GM18520 (cell line): ENCODE data around the gene DNMT3A.

Experiments used
- ATAC-seq: cut with Tn5 transposase; IDR thresholded peaks from one replicate; pipeline ENCODE4 v1.9.1; 2021; ENCODE audit not compliant: unreplicated experiment

The DNMT3A gene

DNA sequence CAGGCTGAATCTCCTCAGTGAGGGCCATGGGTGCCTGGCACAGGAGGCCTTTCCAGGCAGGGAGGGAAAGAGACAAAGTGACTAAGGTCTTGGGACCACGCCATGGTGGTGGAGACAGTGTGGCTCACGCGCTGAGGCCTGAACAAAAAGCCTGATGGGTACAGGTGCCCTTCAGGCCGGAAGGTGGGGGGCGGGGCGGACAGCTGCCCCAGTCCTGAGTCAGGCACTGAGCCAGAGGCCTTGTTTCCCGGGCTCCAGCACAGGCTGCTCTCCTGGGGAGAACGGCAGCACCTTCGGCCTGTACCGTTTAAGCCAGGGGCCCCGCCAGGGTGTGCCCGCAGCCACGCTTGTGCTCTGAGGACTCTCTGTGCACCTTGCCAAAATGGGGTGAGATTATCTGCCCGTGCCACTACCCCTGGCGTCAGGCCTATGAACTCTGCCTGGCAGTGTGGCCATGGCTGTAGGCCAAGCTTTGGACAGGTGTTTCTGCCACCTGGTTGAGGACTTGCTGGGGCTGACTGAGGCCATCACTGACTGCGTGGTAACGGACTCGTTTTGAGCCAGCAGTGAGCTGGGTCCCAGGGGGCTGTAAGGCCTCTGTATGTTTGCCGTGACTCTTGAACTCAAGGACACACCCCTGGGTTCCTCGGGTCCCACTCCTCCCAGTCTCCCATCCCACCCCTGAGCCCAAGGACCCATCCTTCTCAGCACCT lies 31.7 kb upstream of the DNMT3A start:
- no peak for ATAC-seq

- no peak for ATAC-seq
Observed at GRCh38 chr2:25372405-25373268, 30.9 kb upstream of the DNMT3A start.

GRCh38 chr2:25371253-25372241 lies 29.8 kb upstream of the DNMT3A start:
- no peak for ATAC-seq

- no peak for ATAC-seq
Observed at GRCh38 chr2:25369876-25370275, 28.2 kb upstream of the DNMT3A start.

DNA sequence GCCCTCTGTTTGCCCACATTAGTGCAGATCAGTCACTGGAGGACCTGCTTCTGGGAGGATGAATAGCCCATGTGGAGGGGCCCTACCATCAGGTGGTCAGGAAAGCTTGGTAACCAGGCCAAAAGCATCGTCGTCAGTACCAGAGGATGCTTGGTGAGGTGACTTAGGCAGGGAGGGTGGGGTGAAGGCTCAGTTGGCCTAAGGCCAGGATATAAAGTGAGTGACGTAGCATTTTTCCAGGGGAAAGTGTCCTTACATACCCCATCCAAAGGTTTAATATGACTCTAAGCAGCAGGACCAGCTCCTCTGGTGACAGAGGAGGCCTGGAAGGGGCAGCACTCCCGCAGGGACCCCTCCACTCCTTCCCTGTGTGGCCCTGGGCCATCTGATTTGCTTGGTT lies 27.7 kb upstream of the DNMT3A start:
- no peak for ATAC-seq

DNA sequence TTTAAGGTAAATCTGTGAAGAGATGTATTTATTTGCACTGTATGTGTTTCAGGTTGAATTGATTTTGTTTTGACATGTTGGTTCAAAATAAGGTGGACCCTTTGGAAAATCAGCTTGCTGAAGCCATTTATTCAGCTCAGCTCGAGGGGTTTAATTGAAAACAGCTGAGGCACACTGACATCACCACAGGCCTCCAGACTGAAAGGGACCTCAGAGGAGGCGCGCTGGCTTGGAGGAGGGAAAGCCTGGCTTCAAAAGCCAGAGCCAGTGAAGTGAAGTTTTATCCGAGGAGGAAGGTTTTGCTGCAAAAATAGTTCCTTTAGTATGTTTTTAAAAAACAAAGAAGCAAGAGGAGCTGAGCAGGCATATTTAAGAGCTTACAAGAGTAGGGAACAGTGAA lies 26.9 kb upstream of the DNMT3A start:
- ATAC-seq: no peak

DNA sequence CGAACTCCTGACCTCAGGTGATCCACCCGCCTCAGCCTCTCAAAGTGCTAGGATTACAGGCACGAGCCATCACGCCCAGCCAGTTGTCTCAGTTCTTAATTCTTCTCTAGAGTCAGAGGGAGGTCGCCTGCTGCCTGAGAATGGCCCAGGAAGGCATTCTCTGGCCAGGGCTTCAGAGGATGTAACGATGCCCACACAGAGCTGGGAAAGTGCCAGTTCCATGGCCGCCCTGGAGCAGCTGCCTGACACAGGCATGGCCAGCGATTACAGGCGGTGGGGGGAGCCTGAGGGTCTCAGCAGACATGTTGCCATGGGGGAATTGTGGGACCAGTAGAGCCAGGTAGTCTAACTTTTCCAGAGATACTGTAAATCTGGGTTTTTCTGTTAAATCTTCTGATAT lies 25.6 kb upstream of the DNMT3A start:
- no peak for ATAC-seq

DNA sequence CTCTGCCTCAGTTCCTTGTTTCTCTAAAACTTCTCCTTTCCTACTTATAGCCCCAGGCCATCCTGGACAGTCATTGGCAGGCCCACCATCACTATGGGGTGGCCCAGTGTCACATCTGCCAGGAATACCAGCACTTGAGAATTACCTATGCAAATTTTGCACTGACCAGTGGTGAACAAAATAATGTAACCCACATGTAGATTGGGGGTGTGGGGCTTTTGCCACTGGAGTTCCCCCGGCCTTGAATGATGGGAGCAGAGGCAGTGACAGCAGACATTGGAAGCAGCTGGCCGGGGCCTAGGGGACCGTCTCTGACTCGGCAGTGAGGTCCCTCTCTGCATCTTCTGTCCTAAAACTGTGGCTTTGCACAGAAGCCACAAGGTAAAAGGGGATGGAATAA lies 24.9 kb upstream of the DNMT3A start:
- ATAC-seq: no peak

DNA sequence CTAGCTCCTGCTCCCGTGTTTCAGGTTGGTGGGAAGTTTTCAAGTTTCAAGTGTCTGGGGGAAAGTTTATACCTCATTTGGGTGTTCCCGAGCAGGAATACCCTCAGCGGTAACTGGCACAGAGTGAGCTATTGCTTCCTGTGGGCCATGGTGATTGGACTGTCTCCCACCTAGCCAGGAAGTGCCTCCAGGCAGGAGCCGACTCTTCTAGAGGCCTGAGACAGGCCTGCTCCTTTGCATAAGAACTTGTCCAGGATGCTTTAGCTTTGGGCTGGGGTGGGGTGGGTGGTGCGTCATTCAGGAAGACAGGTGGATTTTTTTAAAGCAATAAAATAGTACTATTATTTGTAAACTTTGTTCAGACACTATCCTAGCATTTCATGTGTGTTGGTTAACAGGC lies 23.5 kb upstream of the DNMT3A start:
- ATAC-seq: no peak

DNA sequence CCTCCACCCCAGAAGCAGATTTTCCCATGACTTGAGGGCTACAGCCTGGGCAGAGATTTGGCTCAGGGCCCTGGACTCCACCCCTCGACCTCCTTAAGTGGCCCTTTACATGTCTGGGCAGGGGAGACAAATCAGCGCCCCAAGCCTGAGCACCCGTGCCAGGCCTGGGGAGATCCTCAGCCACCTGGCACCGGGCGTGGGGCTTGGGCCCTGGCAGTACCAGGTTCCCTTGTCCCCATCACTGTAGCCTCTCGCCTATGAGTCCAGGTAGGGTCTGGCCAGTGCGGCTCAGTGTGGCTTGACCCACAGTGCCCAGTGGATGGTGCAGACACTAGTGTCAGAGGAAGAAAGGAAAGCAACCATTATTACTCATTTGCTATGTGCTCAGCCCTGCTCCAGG lies 22.0 kb upstream of the DNMT3A start:
- no peak for ATAC-seq

GRCh38 chr2:25362434-25363145 lies 20.9 kb upstream of the DNMT3A start:
- ATAC-seq: peak; percentile 63

DNA sequence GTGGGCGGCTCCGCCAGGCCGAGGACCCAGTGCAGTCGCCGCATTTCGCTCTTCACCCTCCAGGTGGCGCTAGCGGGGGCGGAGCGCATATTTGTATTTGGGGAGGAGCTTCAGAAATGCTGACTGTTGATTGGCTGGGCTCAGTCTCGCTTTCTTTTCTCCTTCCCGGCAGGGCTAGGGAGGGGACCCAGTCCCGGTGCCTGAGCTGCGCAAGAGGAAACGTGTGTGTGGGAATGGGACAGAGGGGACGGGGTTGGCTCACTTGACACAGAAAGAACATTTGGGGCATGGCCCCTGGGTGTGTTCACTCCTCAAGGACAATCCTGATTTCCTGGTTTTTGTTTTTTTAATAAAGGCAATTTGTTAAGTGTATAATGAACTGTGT lies 20.3 kb upstream of the DNMT3A start:
- ATAC-seq: peak; percentile 65

- ATAC-seq: no peak
Observed at GRCh38 chr2:25361261-25362048, 19.7 kb upstream of the DNMT3A start.

GRCh38 chr2:25358836-25359235 lies 17.1 kb upstream of the DNMT3A start:
- no peak for ATAC-seq

DNA sequence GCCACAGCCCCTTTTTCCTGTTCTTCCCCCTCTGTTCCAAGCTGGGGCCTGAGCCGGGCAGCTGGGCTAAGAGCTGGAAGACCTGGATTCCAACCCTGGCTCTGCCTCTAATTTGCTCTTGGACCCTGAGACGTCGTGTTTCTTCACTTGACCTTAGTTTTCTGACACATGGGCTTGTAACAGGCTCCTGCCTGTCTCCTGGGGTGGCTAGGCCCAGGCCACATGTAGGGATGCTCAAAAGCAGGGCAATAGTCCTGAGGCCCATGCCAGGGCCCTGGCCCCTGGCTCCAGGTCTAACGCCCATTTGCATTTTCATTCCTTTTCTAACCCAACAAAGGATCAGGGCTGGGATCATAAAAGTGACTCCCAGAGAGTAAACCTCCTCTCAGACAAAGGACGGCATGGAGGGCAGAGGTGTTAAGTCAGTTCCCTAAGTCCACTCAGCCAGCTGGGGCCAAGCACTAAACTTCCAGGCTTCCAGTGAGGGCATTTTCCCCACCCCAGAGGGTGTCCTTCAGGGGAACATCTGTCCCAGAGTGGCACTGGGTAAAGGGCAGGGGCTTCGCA lies 16.6 kb upstream of the DNMT3A start:
- ATAC-seq: no peak

GRCh38 chr2:25356088-25356487 lies 14.4 kb upstream of the DNMT3A start:
- ATAC-seq: no peak

GRCh38 chr2:25355270-25355669 lies 13.5 kb upstream of the DNMT3A start:
- ATAC-seq: no peak

DNA sequence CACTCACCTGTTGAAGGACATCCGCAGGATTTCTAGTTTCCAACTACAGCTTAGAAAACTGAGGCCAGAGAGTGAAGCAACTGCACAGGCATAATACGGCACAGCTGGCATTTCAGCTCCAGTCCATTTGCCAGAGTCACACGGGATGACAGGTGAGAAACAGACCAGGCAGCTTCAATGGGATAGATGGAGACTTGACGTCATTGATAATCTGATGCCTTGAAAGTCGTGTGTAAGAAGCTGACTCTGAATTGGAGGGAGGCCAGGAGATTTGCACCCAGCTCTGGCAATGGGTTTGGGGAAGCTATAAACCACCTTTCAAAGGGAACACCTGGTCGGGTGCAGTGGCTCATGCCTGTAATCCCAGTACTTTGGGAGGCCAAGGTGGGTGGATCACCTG lies 12.4 kb upstream of the DNMT3A start:
- no peak for ATAC-seq

DNA sequence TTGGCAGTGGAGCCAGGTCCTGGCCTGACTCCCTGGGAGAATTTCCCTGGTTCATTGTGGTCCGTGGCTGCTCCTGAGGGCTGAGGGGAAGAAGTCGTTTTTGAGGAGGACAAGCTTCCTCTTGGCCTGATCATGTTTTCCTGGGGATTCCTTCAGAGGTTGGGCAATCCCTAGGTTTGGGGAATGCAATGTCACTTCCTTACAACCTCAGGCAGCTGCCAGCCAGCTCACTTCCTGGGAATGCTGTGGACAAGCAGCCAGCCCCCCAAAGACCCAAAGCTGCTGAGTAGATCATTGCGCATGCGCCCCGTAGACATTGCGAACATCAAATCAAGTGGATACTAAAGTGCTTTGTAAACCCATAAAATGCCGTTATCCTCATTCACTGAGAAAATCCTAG lies 7.7 kb upstream of the DNMT3A start:
- no peak for ATAC-seq

GRCh38 chr2:25347846-25348245 lies 6.1 kb upstream of the DNMT3A start:
- ATAC-seq: no peak
